Measurements from ENCODE around the gene CYP4F22. TPM values are rescaled to one million over a fixed set of nuclear protein-coding genes. Genes with fewer than 3 reads are reported as not detected.

Gene CYP4F22
- total and polyA plus RNA-seq, 4 donors = not detected

DNA sequence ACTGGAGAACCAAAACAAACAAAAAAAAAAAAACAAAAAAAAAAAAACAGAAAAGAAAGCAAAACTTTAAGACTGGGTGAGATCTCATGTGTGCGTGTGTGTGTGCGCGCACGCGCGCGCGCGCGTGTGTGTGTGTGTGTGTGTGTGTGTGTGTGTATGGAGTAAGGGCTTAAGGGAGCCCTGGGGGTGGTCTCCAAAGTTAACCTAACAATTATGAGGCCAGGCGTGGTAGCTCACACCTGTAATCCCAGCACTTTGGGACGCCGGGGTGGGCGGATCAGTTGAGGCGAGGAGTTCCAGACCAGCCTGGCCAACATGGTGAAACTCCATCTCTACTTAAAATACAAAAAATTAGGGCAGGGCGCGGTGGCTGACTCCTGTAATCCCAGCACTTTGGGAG, 46.7 kb downstream of the CYP4F22 start:
- Histone ChIP-seq H3K27ac (ENCODE audit: low read depth in 1 of 2, low read length in 2 of 2) (no peak overlapping the region), H3K4me1 (ENCODE audit: control insufficient read depth in 1 of 2, insufficient read depth in 2 of 2, low read length in 2 of 2) (no peaks in the 10 kb centered on the region), H3K27me3 (ENCODE audit: control insufficient read depth in 1 of 2, insufficient read depth in 2 of 2, low read length in 1 of 2) (no peaks in the 10 kb centered on the region), H3K9me3 (ENCODE audit: control insufficient read depth, low read length) (no peaks in the 10 kb centered on the region), H3K4me3 (ENCODE audit: low read length in 2 of 2) (no peak overlapping the region), H3K36me3 (ENCODE audit: control insufficient read depth in 1 of 2, insufficient read depth in 2 of 2, low read length in 1 of 2) (no peaks in the 10 kb centered on the region)
- 58 to 60% methylated on average over 17 of the region's 17 CpGs for WGBS, 2 donors
- intact Hi-C loops (cut with DNase I) = loop anchor here (2.0 to 10.0 kb wide), 6 partner anchors 130 to 463 kb away; partner anchors contain the start of gene AKAP8L (in 1 of the 2)
- ATAC-seq (ENCODE audit: low FRiP score) = no peak
- DNase-seq = peak in 1 of 2 donors; percentile 57

DNA sequence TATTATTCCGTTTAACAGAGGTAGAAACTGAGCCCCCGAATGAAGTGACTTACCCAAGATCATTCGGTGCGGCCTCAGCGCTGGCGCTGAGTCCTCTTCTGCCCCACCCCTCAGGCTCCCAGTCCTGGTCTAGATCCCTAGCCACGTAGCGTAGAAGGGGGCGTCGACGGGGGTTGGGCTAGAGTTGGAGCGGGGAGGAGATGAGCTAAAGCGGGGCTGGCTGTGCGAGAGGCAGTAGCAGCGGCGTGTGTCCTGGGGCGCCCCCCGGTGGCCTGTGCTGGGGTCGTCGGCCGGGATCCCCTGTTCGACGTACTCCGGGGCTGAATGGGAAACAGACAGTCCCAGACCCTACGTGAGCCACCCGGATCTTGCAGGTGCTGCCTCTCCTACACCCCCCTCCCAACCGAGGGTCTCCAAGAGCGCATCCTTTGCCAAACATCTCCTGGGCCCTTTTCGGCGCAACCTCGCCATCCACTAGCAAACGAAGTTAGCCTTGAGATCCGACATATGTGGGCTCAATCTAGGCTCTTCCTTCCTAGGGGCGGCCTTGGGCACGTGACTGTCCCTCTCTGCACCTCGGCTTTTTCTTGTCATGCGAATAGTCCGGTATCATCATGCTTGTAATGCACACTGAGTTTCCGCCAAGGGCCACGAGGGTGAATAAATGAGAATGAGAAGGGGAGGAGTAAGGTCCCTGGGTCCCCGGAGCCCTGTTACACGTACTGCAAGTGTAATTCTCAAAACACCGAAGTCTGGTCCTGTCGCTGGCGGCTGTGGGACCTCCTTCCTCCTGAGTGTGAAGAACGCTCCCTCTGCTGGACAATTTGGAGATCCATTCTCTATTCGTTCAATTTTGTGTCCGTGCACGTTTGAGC, 47.7 kb downstream of the CYP4F22 start:
- Histone ChIP-seq H3K9me3 (ENCODE audit: control insufficient read depth, low read length) (no peaks in the 10 kb centered on the region), H3K4me3 (ENCODE audit: low read length in 2 of 2) (peak overlapping the region in 1 of 2 donors; percentile 50), H3K27me3 (ENCODE audit: control insufficient read depth in 1 of 2, insufficient read depth in 2 of 2, low read length in 1 of 2) (no peaks in the 10 kb centered on the region), H3K27ac (ENCODE audit: low read depth in 1 of 2, low read length in 2 of 2) (peak overlapping the region in 1 of 2 donors; percentile 73), H3K4me1 (ENCODE audit: control insufficient read depth in 1 of 2, insufficient read depth in 2 of 2, low read length in 2 of 2) (no peaks in the 10 kb centered on the region), H3K36me3 (ENCODE audit: control insufficient read depth in 1 of 2, insufficient read depth in 2 of 2, low read length in 1 of 2) (no peaks in the 10 kb centered on the region)
- ATAC-seq (ENCODE audit: low FRiP score) = peak; percentile 93
- DNase-seq = peak; percentile 94 to 98
- intact Hi-C loops (cut with DNase I) = loop anchor here (2.0 to 10.0 kb wide), 9 partner anchors 131 to 464 kb away; partner anchors contain the start of gene AKAP8L (in 1 of the 2)
- WGBS, 2 donors = 1% methylated on average over 42 to 49 of the region's 49 CpGs

DNA sequence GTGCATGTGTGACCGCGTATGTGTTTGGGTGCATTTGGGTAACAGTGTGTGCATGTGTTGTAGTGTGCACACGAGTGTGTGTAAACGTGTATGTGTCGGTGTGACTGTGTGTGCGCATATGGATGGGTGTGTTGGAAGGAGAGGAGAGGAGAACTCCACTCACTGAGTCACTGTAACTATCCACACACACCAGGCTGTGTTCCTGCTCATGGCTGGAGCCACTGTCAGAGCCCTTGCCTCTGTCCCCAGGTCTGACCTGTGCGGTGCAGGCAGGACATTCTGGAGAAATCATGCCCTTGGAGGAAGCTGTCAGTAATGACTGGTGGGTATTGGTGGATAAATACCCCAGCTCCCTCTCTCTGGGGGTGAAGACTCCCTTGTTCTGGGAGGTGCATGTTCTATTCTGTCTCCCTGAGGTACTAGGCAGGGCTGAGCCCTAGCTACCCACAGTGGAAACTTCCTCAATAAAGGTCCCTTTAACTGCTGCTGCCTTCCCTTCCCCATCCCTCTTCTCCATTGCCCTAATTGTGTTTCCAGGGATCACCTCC, 48.4 kb downstream of the CYP4F22 start:
- intact Hi-C loops (cut with DNase I) = loop anchor here (2.0 to 10.0 kb wide), 8 partner anchors 132 to 464 kb away; partner anchors contain the start of gene AKAP8L (in 1 of the 2)

DNA sequence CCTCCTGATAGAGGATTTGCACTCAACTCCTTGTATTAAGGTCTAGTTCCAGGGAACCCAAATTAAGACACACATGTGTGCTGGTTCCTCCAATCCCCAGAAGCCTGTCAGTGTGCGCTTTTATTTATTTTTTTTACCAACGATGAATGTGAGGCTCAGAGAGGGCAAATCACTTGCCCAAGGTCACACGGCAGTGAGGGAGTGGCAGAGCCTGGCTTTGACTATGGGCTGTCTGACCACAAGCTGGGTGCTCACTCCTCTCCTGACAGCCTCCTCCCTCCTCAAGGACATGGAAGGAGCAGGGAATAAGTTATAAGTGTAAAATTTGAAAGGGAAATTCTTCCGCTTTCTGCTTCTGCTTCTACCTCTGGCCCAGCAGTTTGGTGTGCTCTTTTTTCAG, 48.9 kb downstream of the CYP4F22 start:
- intact Hi-C loops (cut with DNase I) = loop anchor here (2.0 to 10.0 kb wide), 8 partner anchors 132 to 465 kb away; partner anchors contain the start of gene AKAP8L (in 1 of the 2)
- Histone ChIP-seq H3K27me3 (ENCODE audit: control insufficient read depth in 1 of 2, insufficient read depth in 2 of 2, low read length in 1 of 2) (no peaks in the 10 kb centered on the region), H3K9me3 (ENCODE audit: control insufficient read depth, low read length) (no peaks in the 10 kb centered on the region), H3K4me1 (ENCODE audit: control insufficient read depth in 1 of 2, insufficient read depth in 2 of 2, low read length in 2 of 2) (no peaks in the 10 kb centered on the region), H3K4me3 (ENCODE audit: low read length in 2 of 2) (no peak overlapping the region), H3K36me3 (ENCODE audit: control insufficient read depth in 1 of 2, insufficient read depth in 2 of 2, low read length in 1 of 2) (no peaks in the 10 kb centered on the region), H3K27ac (ENCODE audit: low read depth in 1 of 2, low read length in 2 of 2) (no peak overlapping the region)
- 74 to 81% methylated on average over 4 of the region's 4 CpGs for WGBS, 2 donors
- DNase-seq = peak in 1 of 2 donors; percentile 31
- no peak for ATAC-seq (ENCODE audit: low FRiP score)

More for the DNA sequence above, 48.4 kb downstream of the CYP4F22 start:
- Histone ChIP-seq H3K36me3 (ENCODE audit: control insufficient read depth in 1 of 2, insufficient read depth in 2 of 2, low read length in 1 of 2) (no peaks in the 10 kb centered on the region), H3K27me3 (ENCODE audit: control insufficient read depth in 1 of 2, insufficient read depth in 2 of 2, low read length in 1 of 2) (no peaks in the 10 kb centered on the region), H3K9me3 (ENCODE audit: control insufficient read depth, low read length) (no peaks in the 10 kb centered on the region), H3K27ac (ENCODE audit: low read depth in 1 of 2, low read length in 2 of 2) (no peak overlapping the region), H3K4me1 (ENCODE audit: control insufficient read depth in 1 of 2, insufficient read depth in 2 of 2, low read length in 2 of 2) (no peaks in the 10 kb centered on the region), H3K4me3 (ENCODE audit: low read length in 2 of 2) (no peak overlapping the region)
- WGBS, 2 donors = 1% methylated on average over 7 of the region's 7 CpGs
- DNase-seq (peak in 1 of 2 donors; percentile 28), ATAC-seq (ENCODE audit: low FRiP score) (no peak)

DNA sequence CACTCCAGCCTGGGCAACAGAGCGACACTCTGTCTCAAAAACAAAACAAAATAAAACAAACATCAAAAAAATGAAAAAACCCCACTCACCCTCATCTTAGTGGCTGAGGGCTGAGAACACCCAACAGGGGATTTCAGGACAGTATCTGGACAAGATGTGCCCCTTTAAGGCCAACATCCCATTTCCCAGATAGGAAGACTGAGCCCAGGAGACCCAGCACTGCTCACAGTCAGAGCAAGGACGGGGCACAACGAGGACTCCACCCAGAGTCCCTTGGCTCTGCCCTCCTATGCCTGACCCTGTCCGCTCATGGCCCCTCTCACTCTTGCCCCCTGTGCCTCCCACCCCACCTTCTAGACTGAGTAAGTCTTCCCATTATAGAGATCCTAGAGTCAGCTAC, 53.8 kb downstream of the CYP4F22 start:
- H3K4me3 ChIP-seq (ENCODE audit: low read length in 2 of 2) = no peak overlapping the region
- ATAC-seq (ENCODE audit: low FRiP score) = no peak
- H3K27ac ChIP-seq (ENCODE audit: low read depth in 1 of 2, low read length in 2 of 2) = no peak overlapping the region
- H3K27me3 ChIP-seq (ENCODE audit: control insufficient read depth in 1 of 2, insufficient read depth in 2 of 2, low read length in 1 of 2) = no peaks in the 10 kb centered on the region
- WGBS, 2 donors = 92 to 93% methylated on average over 4 of the region's 4 CpGs
- intact Hi-C loops (cut with DNase I) = no loop called here
- no peaks in the 10 kb centered on the region for H3K36me3 ChIP-seq (ENCODE audit: control insufficient read depth in 1 of 2, insufficient read depth in 2 of 2, low read length in 1 of 2)
- peak in 1 of 2 donors; percentile 15 for DNase-seq
- H3K9me3 ChIP-seq (ENCODE audit: control insufficient read depth, low read length) = no peaks in the 10 kb centered on the region
- no peaks in the 10 kb centered on the region for H3K4me1 ChIP-seq (ENCODE audit: control insufficient read depth in 1 of 2, insufficient read depth in 2 of 2, low read length in 2 of 2)

DNA sequence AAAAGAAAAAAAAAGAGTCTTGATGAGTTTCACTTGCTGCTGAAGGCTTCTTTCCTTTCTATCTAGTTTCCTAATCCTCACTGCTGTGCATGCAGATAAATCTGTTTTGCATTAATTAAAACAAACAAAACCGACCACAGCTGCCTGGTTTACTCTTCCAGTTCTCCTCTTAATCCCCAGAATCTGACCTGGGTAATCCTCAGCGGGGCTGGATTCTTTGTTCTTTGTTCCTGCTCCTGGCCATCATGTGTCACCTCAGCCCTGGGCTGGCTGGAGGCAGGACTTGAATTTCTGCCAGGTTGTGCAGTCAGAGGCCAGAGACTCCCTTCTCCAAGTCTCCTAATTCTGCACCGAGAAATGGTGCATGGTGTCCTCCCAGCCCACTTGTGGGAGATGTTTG, 54.5 kb downstream of the CYP4F22 start:
- Histone ChIP-seq H3K4me1 (ENCODE audit: control insufficient read depth in 1 of 2, insufficient read depth in 2 of 2, low read length in 2 of 2) (no peaks in the 10 kb centered on the region), H3K4me3 (ENCODE audit: low read length in 2 of 2) (no peak overlapping the region), H3K27ac (ENCODE audit: low read depth in 1 of 2, low read length in 2 of 2) (no peak overlapping the region), H3K36me3 (ENCODE audit: control insufficient read depth in 1 of 2, insufficient read depth in 2 of 2, low read length in 1 of 2) (no peaks in the 10 kb centered on the region), H3K9me3 (ENCODE audit: control insufficient read depth, low read length) (no peaks in the 10 kb centered on the region), H3K27me3 (ENCODE audit: control insufficient read depth in 1 of 2, insufficient read depth in 2 of 2, low read length in 1 of 2) (no peaks in the 10 kb centered on the region)
- intact Hi-C loops (cut with DNase I) = no loop called here
- 32 to 34% methylated on average over 3 of the region's 3 CpGs for WGBS, 2 donors
- DNase-seq (no peak), ATAC-seq (ENCODE audit: low FRiP score) (no peak)

DNA sequence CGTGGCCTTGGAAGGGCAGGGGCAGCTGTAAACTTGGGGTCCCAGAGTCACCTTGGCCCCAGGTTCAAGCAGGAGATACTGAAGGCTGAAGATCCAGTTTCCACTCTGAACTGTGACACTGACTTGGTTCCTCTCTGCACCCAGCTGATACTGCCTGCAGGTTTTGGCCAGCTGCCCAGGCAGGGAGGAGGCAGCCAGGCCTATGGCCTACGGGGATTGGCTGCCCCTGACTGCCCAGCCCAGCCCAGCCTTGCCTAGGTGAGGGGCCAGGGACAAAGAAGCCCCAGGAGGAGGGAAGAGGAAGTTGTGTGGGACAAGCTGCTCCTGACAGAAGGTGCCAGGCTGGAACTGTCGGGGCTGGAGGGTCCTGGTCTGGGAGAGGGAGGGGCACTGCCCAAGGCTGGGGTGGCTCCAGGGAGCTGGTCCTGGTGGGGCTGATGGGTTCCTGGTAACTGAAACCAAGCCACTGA, 55.0 kb downstream of the CYP4F22 start:
- no peaks in the 10 kb centered on the region for H3K4me1 ChIP-seq (ENCODE audit: control insufficient read depth in 1 of 2, insufficient read depth in 2 of 2, low read length in 2 of 2)
- H3K27ac ChIP-seq (ENCODE audit: low read depth in 1 of 2, low read length in 2 of 2) = no peak overlapping the region
- H3K9me3 ChIP-seq (ENCODE audit: control insufficient read depth, low read length) = no peaks in the 10 kb centered on the region
- H3K36me3 ChIP-seq (ENCODE audit: control insufficient read depth in 1 of 2, insufficient read depth in 2 of 2, low read length in 1 of 2) = no peaks in the 10 kb centered on the region
- no peak overlapping the region for H3K4me3 ChIP-seq (ENCODE audit: low read length in 2 of 2)
- WGBS, 2 donors = 40 to 52% methylated on average over 3 of the region's 3 CpGs
- DNase-seq (peak in 1 of 2 donors; percentile 49), ATAC-seq (ENCODE audit: low FRiP score) (no peak)
- H3K27me3 ChIP-seq (ENCODE audit: control insufficient read depth in 1 of 2, insufficient read depth in 2 of 2, low read length in 1 of 2) = no peaks in the 10 kb centered on the region
- intact Hi-C loops (cut with DNase I) = no loop called here

DNA sequence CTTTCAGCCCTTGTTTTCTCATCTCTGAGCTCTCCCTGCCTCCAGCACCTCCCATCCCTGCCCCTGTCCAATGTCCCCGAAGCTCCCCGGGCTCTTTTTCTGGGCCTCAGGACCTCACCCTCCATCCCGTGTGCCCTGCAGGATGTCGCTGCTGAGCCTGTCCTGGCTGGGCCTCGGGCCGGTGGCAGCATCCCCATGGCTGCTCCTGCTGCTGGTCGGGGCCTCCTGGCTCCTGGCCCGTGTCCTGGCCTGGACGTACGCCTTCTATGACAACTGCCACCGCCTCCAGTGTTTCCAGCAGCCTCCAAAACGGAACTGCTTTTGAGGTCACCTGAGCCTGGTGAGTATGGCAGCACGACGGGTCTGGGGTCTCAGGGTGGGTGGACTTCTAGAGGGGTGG, 55.6 kb downstream of the CYP4F22 start:
- Histone ChIP-seq H3K9me3 (ENCODE audit: control insufficient read depth, low read length) (no peaks in the 10 kb centered on the region), H3K36me3 (ENCODE audit: control insufficient read depth in 1 of 2, insufficient read depth in 2 of 2, low read length in 1 of 2) (no peaks in the 10 kb centered on the region), H3K27ac (ENCODE audit: low read depth in 1 of 2, low read length in 2 of 2) (no peak overlapping the region), H3K27me3 (ENCODE audit: control insufficient read depth in 1 of 2, insufficient read depth in 2 of 2, low read length in 1 of 2) (peaks cover 0 to 1% of the 10 kb centered on the region in 2 donors), H3K4me1 (ENCODE audit: control insufficient read depth in 1 of 2, insufficient read depth in 2 of 2, low read length in 2 of 2) (no peaks in the 10 kb centered on the region), H3K4me3 (ENCODE audit: low read length in 2 of 2) (no peak overlapping the region)
- intact Hi-C loops (cut with DNase I) = no loop called here
- 70 to 72% methylated on average over 14 of the region's 14 CpGs for WGBS, 2 donors
- DNase-seq (peak in 1 of 2 donors; percentile 51), ATAC-seq (ENCODE audit: low FRiP score) (no peak)

All from aorta (tissue), 5 donors.